Measurements from ENCODE around the gene RSU1.

DNA sequence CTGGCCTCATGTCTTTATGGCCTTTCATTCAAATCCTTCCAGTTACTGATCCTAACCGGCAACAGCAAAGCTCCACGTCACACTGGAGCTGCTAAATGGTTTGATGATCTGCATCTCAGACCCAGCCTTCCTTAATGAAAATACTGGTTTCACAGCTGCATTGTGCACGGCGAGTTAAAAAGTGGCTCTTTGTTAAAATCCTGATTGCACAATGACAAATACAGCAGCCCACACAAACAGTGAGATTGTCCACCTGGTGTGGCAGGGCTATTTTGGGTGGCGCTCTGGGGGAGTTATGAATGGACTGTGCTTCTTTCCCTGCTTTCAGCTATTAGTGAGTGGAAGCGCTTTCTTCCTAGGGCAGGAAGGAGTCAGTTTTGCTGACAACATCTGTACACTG, 232.1 kb downstream of the RSU1 start:
- TF ChIP-seq, protein P1, sequence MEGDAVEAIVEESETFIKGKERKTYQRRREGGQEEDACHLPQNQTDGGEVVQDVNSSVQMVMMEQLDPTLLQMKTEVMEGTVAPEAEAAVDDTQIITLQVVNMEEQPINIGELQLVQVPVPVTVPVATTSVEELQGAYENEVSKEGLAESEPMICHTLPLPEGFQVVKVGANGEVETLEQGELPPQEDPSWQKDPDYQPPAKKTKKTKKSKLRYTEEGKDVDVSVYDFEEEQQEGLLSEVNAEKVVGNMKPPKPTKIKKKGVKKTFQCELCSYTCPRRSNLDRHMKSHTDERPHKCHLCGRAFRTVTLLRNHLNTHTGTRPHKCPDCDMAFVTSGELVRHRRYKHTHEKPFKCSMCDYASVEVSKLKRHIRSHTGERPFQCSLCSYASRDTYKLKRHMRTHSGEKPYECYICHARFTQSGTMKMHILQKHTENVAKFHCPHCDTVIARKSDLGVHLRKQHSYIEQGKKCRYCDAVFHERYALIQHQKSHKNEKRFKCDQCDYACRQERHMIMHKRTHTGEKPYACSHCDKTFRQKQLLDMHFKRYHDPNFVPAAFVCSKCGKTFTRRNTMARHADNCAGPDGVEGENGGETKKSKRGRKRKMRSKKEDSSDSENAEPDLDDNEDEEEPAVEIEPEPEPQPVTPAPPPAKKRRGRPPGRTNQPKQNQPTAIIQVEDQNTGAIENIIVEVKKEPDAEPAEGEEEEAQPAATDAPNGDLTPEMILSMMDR (IDR thresholded peaks at IDR 0.05) = no peak
- no peak for TF ChIP-seq POLR2A (IDR thresholded peaks at IDR 0.05)
